Fibroblast of villous mesenchyme (primary cell): ENCODE results near the gene SERPINA1. TPM values are rescaled to one million over a fixed set of nuclear protein-coding genes. Genes with fewer than 3 reads are reported as not detected.

Experiments used
- DNase-seq: peaks from one replicate; pipeline ENCODE4 v3.0.0-alpha.2; 2010; ENCODE audit warnings: low read depth
- H3K4me3 ChIP-seq: 2 replicates; pipeline ENCODE4 v1.5.1; 2011; ENCODE audit warnings: low read depth, mild to moderate bottlenecking, low read length
- total RNA-seq: library from RNA; depleted of rRNA; stranded (reverse); fragments of >200 nt; gene quantifications from 2 replicates; pipeline ENCODE4 v1.2.3, GENCODE V29; 2012
- TF ChIP-seq, protein P1 (sequence below): IDR thresholded peaks from 2 replicates; pipeline ENCODE4 v1.5.1; 2012; ENCODE audit warnings: low read depth, mild to moderate bottlenecking, low read length; ENCODE audit not compliant: insufficient read depth

SERPINA1 gene
- total RNA-seq, 1 donor = not detected

DNA sequence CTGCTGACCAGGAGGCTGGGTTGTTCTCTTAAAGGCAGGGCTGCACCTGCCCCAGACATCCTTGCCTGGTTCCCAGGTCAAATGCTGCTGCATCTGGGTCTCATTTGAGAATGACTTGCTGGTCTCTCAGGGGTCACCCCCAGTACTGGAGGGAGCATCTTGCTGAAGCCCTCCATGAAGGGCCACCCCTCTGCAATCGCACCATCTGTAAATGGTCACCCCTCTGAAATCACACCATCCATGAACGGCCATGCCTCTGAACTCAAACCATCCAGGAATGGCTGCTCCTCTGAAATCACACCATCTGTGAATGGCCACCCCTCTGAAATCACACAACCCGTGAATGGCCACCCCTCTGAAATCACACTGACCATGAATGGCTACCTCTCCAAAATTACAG, 58.0 kb downstream of the SERPINA1 start:
- DNase-seq = no peak

DNA sequence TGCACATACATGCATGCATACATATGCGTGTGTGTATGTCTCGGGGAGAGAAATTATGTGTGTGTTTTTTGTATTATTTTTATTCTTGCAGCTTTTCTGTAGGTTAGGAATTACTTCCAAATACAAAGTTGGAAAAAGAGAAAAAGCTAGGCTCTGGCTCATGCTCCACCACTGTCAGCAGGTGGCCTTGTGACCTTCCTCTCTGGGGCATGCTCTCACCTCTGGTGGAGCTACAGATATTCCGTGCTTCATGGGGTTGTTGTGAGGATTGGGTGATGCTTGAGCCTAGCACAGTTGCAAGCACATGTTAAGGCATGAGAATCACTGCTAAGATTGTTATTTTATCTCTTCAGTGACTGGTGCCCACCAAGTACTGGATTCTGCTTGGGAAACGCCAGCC, 58.5 kb downstream of the SERPINA1 start:
- TF ChIP-seq, protein P1, sequence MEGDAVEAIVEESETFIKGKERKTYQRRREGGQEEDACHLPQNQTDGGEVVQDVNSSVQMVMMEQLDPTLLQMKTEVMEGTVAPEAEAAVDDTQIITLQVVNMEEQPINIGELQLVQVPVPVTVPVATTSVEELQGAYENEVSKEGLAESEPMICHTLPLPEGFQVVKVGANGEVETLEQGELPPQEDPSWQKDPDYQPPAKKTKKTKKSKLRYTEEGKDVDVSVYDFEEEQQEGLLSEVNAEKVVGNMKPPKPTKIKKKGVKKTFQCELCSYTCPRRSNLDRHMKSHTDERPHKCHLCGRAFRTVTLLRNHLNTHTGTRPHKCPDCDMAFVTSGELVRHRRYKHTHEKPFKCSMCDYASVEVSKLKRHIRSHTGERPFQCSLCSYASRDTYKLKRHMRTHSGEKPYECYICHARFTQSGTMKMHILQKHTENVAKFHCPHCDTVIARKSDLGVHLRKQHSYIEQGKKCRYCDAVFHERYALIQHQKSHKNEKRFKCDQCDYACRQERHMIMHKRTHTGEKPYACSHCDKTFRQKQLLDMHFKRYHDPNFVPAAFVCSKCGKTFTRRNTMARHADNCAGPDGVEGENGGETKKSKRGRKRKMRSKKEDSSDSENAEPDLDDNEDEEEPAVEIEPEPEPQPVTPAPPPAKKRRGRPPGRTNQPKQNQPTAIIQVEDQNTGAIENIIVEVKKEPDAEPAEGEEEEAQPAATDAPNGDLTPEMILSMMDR = no peak
- H3K4me3 ChIP-seq = no peak overlapping the region
- DNase-seq = no peak

More for the DNA sequence above, 58.0 kb downstream of the SERPINA1 start:
- TF ChIP-seq, protein P1 = no peak
- no peak overlapping the region for H3K4me3 ChIP-seq

DNA sequence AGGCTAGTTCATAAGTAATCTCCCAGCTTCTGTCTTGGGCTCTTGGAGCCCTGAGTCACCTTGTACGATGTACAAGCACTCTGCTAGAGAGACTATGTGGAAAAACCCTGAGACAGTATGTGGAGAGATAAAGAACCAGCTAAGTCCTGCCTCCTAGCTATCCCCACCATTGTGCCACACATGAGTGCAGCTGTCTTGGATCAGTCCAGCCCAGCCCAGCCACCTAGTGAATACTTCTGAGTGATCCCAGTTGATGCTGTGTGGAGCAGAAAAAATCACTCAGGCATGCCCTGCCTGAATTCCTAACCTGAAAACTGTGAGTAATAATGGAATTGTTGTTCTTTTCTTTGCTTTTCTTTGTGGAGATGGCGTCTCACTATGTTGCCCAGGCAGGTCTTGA, 60.2 kb downstream of the SERPINA1 start:
- DNase-seq = no peak
- TF ChIP-seq, protein P1 = no peak
- H3K4me3 ChIP-seq = no peak overlapping the region

Other genes with a start within 250 kb of the SERPINA1 start
- gene PPP4R4, start 214.3 kb downstream of the SERPINA1 start, total RNA-seq = under 0.01 and 0.43 TPM in 2 replicates
- gene SERPINA10, start 95.3 kb downstream of the SERPINA1 start, total RNA-seq = not detected in 2 replicates
- gene SERPINA6, start 65.3 kb downstream of the SERPINA1 start, total RNA-seq = not detected in 2 replicates
- gene SERPINA2, start 21.9 kb downstream of the SERPINA1 start, total RNA-seq = not detected in 2 replicates
- gene SERPINA11, start 64.2 kb upstream of the SERPINA1 start, total RNA-seq = not detected in 2 replicates
- not detected in 2 replicates for gene SERPINA9, start 87.6 kb upstream of the SERPINA1 start, total RNA-seq
- not detected in 2 replicates for gene SERPINA12, start 120.9 kb upstream of the SERPINA1 start, total RNA-seq
- not detected in 2 replicates for gene SERPINA4, start 172.8 kb upstream of the SERPINA1 start, total RNA-seq
- not detected in 2 replicates for gene SERPINA5, start 192.8 kb upstream of the SERPINA1 start, total RNA-seq
- gene SERPINA3, start 223.8 kb upstream of the SERPINA1 start, total RNA-seq = 0.32 TPM in 1 of 2 replicates, not detected in the other